IMR-90 (cell line): ENCODE data around the gene RARB. TPM values are rescaled to one million over a fixed set of nuclear protein-coding genes. Genes with fewer than 3 reads are reported as not detected.

Experiments used
- ATAC-seq: fragments of 200-7000 bp; cut with Tn5 transposase; 2 replicates; pipeline ENCODE4 v1.9.1; 2020; ENCODE audit warnings: low read depth, mild to moderate bottlenecking, moderate library complexity
- BruUV-seq: library from RNA; stranded (reverse); fragments of 400-500 nt; replicated peaks from 2 replicates; lab custom pipeline; 2021; lab: Mats Ljungman, UMichigan
- CTCF ChIA-PET: fragments of 300-600 bp; formaldehyde crosslinking; extraction: SDS; loops from one replicate; lab custom pipeline; 2021; ENCODE audit warnings: antibody characterized with exemption; lab: Yijun Ruan, JAX
- POLR2A ChIA-PET: fragments of 300-600 bp; sonication (Branson Sonifier 250); formaldehyde crosslinking; loops from one replicate; lab custom pipeline; 2022; ENCODE audit warnings: antibody characterized with exemption; ENCODE audit not compliant: unreplicated experiment; lab: Charles Lee
- DNase-seq: peaks from one replicate; pipeline ENCODE4 v3.0.0; 2013
- H2AFZ ChIP-seq: replicated peaks from 2 replicates; pipeline ENCODE3; 2013; ENCODE audit warnings: low read length, mild to moderate bottlenecking; ENCODE audit not compliant: poor library complexity
- H2AK5ac ChIP-seq: 2 replicates; pipeline ENCODE4 v1.6.1; 2013; ENCODE audit warnings: low read depth, low read length, inconsistent platforms
- H2AK9ac ChIP-seq: replicated peaks from 2 replicates; pipeline ENCODE3; 2013; ENCODE audit warnings: mild to moderate bottlenecking, low read depth, low read length, moderate library complexity; ENCODE audit not compliant: poor library complexity
- H2BK120ac ChIP-seq: 2 replicates; pipeline ENCODE4 v1.6.1; 2013; ENCODE audit warnings: low read depth, low read length, inconsistent platforms
- H2BK15ac ChIP-seq: 3 replicates; pipeline ENCODE4 v1.6.1; 2013; ENCODE audit warnings: low read depth, low read length, inconsistent platforms
- H2BK20ac ChIP-seq: 2 replicates; pipeline ENCODE4 v1.6.1; 2013; ENCODE audit warnings: low read depth, mild to moderate bottlenecking, inconsistent platforms, low read length, moderate library complexity
- H2BK5ac ChIP-seq: 2 replicates; pipeline ENCODE4 v1.6.1; 2013; ENCODE audit warnings: mild to moderate bottlenecking, low read depth, low read length, inconsistent platforms; ENCODE audit not compliant: poor library complexity, severe bottlenecking
- H3K14ac ChIP-seq: replicated peaks from 2 replicates; pipeline ENCODE4 v1.6.1; 2013; ENCODE audit warnings: low read depth, low read length, inconsistent platforms
- H3K18ac ChIP-seq: 2 replicates; pipeline ENCODE4 v1.6.1; 2013; ENCODE audit warnings: low read depth, low read length, control low read depth
- H3K23ac ChIP-seq: 2 replicates; pipeline ENCODE4 v1.6.1; 2013; ENCODE audit warnings: low read depth, low read length, inconsistent platforms
- H3K27ac ChIP-seq: 2 replicates; pipeline ENCODE4 v1.5.1; 2013; ENCODE audit warnings: mild to moderate bottlenecking, control low read depth, low read length; ENCODE audit not compliant: insufficient read depth
- H3K27me3 ChIP-seq: 2 replicates; pipeline ENCODE4 v1.6.1; 2013; ENCODE audit warnings: low read length; ENCODE audit not compliant: control insufficient read depth, insufficient read depth
- H3K36me3 ChIP-seq: 2 replicates; pipeline ENCODE4 v1.6.1; 2013; ENCODE audit warnings: low read length, mixed read lengths; ENCODE audit not compliant: control insufficient read depth, insufficient read depth
- H3K4ac ChIP-seq: 2 replicates; pipeline ENCODE4 v1.6.1; 2013; ENCODE audit warnings: low read depth, low read length, inconsistent platforms
- H3K4me1 ChIP-seq: 2 replicates; pipeline ENCODE4 v1.6.1; 2013; ENCODE audit warnings: low read length, mixed read lengths; ENCODE audit not compliant: control insufficient read depth, insufficient read depth
- H3K4me2 ChIP-seq: 2 replicates; pipeline ENCODE4 v1.6.1; 2013; ENCODE audit warnings: low read depth, mild to moderate bottlenecking, control low read depth, low read length, moderate library complexity
- H3K4me3 ChIP-seq: 2 replicates; pipeline ENCODE4 v1.5.1; 2013; ENCODE audit warnings: low read depth, mild to moderate bottlenecking, control low read depth, low read length, moderate library complexity; ENCODE audit not compliant: insufficient read depth
- H3K56ac ChIP-seq: 2 replicates; pipeline ENCODE4 v1.6.1; 2013; ENCODE audit warnings: low read length, inconsistent platforms; ENCODE audit not compliant: insufficient read depth; ENCODE audit errors: extremely low read depth
- H3K79me1 ChIP-seq, 2 experiments: 2 replicates each; pipeline ENCODE4 v1.6.1; 2013; ENCODE audit warnings: low read length in 2 of 2, inconsistent platforms in 1 of 2, low read depth in 1 of 2
- H3K9ac ChIP-seq: 2 replicates; pipeline ENCODE4 v1.6.1; 2013; ENCODE audit warnings: low read depth, low read length, control low read depth
- H3K9me1 ChIP-seq: 2 replicates; pipeline ENCODE4 v1.6.1; 2013; ENCODE audit warnings: low read length, inconsistent platforms; ENCODE audit not compliant: insufficient read depth
- H3K9me3 ChIP-seq: 2 replicates; pipeline ENCODE4 v1.6.1; 2013; ENCODE audit warnings: low read length; ENCODE audit not compliant: control insufficient read depth, insufficient read depth
- H4K20me1 ChIP-seq: 2 replicates; pipeline ENCODE4 v1.6.1; 2013; ENCODE audit warnings: low read length, inconsistent platforms; ENCODE audit not compliant: insufficient read depth
- H4K5ac ChIP-seq: 2 replicates; pipeline ENCODE4 v1.6.1; 2013; ENCODE audit warnings: mild to moderate bottlenecking, low read depth, low read length, control low read depth
- H4K8ac ChIP-seq, 2 experiments: 2 replicates each; pipeline ENCODE4 v1.6.1; 2013; ENCODE audit warnings: low read depth in 2 of 2, low read length in 2 of 2, control low read depth in 1 of 2, inconsistent platforms in 1 of 2
- H4K91ac ChIP-seq: 2 replicates; pipeline ENCODE4 v1.6.1; 2013; ENCODE audit warnings: low read depth, low read length, inconsistent platforms; ENCODE audit not compliant: insufficient read depth
- ELK1 ChIP-seq: fragments of 150-350 bp; IDR thresholded peaks from 2 replicates; pipeline ENCODE4 v1.6.1; 2016; ENCODE audit warnings: low read depth, mild to moderate bottlenecking, low read length, moderate library complexity, borderline replicate concordance
- NFE2L2 ChIP-seq: fragments of 150-350 bp; IDR thresholded peaks from 2 replicates; pipeline ENCODE4 v1.6.1; 2016; ENCODE audit warnings: low read depth, mild to moderate bottlenecking, low read length
- WGBS, 2 experiments: methylation state at CpG; one replicate each; pipeline versions ENCODE4 v1.1.5 to v1.1.7; 2013; ENCODE audit warnings: missing lambda C conversion rate in 2 of 2; ENCODE audit not compliant: insufficient read length in 1 of 2; ENCODE audit errors: extremely low coverage in 2 of 2; 5-methylcytosine and 5-hydroxymethylcytosine counted together
- dilution Hi-C: fragments of 300-500 bp; cut with HindIII; formaldehyde crosslinking; loops from one replicate; pipeline ENCODE4 v1.14.3; 2018; ENCODE audit warnings: low sequenced_read_pairs; ENCODE audit not compliant: unreplicated experiment
- in situ Hi-C: fragments of 300-500 bp; cut with MboI; formaldehyde crosslinking; loops from 3 replicates; pipeline ENCODE4 v1.14.3; 2019; ENCODE audit warnings: low sequenced_read_pairs, inconsistent platforms, mixed read lengths
- intact Hi-C: fragments of 100-400 bp; cut with micrococcal nuclease; formaldehyde crosslinking; loops from 2 replicates; pipeline ENCODE4 v1.10.0; 2022
- polyA plus RNA-seq, 3 experiments: library from polyadenylated mRNA; depleted of rRNA; stranded (reverse); fragments of >200 nt; gene quantifications; 2 replicates each; pipeline ENCODE4 v1.2.3, GENCODE V29; 2012; ENCODE audit warnings: low replicate concordance in 1 of 3
- total RNA-seq: library from RNA; depleted of rRNA; stranded (reverse); fragments of >200 nt; gene quantifications from 2 replicates; pipeline ENCODE4 v1.2.3, GENCODE V29; 2012

The RARB gene
- total and polyA plus RNA-seq, 2 of the 4 experiments (the other 2 are of a cell fraction): 0.53 to 1.4 TPM

- no peaks in the 10 kb centered on the region for H3K79me1 ChIP-seq
Measured at GRCh38 chr3:25454005-25454927, 26.2 kb downstream of the RARB start.

More at GRCh38 chr3:25454005-25454927, 26.2 kb downstream of the RARB start:
- Histone ChIP-seq H3K4me2 (peak overlapping the region; percentile 67), H3K9me1 (no peaks in the 10 kb centered on the region), H3K56ac (no peak overlapping the region), H3K9me3 (no peaks in the 10 kb centered on the region), H2BK120ac (no peak overlapping the region), H2BK15ac (no peak overlapping the region), H4K20me1 (no peaks in the 10 kb centered on the region), H2AK9ac (no peak overlapping the region), H3K4ac (no peak overlapping the region), H3K4me1 (peaks cover 4% of the 10 kb centered on the region), H3K27me3 (no peaks in the 10 kb centered on the region), H2BK5ac (no peak overlapping the region), H3K9ac (no peak overlapping the region), H3K23ac (no peak overlapping the region), H3K14ac (no peak overlapping the region), H3K27ac (no peak overlapping the region), H2AFZ (peak overlapping the region; percentile 5), H2AK5ac (no peak overlapping the region), H2BK20ac (no peak overlapping the region), H3K36me3 (no peaks in the 10 kb centered on the region), H3K4me3 (no peak overlapping the region), H3K18ac (no peak overlapping the region), H4K8ac (no peak overlapping the region), H4K5ac (no peak overlapping the region), H4K91ac (no peak overlapping the region)
- ATAC-seq (peak; percentile 50), DNase-seq (peak; percentile 51)
- dilution Hi-C loops: no loop called here
- ChIA-PET POLR2A (interaction anchor here (0.6 kb wide), 1 partner anchor 1537 kb away, joined by 3 read pairs; no protein-coding TSS in a partner anchor), CTCF (interaction anchor here (1.4 kb wide), 1 partner anchor 140 kb away, joined by 5 read pairs; no protein-coding TSS in a partner anchor)
- intact Hi-C loops: no loop called here
- no CpG with 5 or more reads among the region's 16 CpGs for WGBS, 2 experiments
- no TSS peak for BruUV-seq
- TF ChIP-seq NFE2L2: no peak
- no peak for TF ChIP-seq ELK1
- in situ Hi-C loops: no loop called here
